ENCODE results near the gene FOXO3. TPM values are rescaled to one million over a fixed set of nuclear protein-coding genes. Genes with fewer than 3 reads are reported as not detected.
A peak's percentile ranks its signal among the peaks of the same experiment; 100 is the strongest.

FOXO3 gene
- total RNA-seq, 3 donors from 2014 or later: 52.4 to 60.4 (median 60.1) TPM

DNA sequence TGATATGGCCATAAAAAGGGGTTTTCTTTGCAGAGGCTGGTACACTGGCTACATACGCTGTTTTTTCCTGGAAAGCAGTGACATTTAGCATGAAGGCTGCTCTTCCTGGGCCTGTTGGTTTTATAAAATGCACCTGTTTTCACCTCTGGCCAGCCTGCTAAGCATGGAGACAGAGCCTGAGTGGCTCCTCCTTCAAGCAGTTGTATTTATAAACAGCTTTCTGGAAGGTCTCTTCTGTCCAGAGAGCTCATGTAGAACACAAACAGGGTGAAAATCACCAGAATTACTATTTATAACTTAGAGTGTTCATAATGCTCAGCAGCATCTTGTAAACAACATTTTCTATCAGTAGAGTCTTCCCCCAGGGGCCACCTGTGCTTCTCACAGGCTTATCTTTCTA is 109.0 kb downstream of the FOXO3 start:
- DNase-seq (no peak), ATAC-seq (no peak)
- peaks cover 44% of the 10 kb centered on the region for H3K4me1 ChIP-seq (ENCODE audit: low read depth)
- H3K9me3 ChIP-seq: no peaks in the 10 kb centered on the region
- H3K4me3 ChIP-seq: no peak overlapping the region
- TF ChIP-seq, protein P1, sequence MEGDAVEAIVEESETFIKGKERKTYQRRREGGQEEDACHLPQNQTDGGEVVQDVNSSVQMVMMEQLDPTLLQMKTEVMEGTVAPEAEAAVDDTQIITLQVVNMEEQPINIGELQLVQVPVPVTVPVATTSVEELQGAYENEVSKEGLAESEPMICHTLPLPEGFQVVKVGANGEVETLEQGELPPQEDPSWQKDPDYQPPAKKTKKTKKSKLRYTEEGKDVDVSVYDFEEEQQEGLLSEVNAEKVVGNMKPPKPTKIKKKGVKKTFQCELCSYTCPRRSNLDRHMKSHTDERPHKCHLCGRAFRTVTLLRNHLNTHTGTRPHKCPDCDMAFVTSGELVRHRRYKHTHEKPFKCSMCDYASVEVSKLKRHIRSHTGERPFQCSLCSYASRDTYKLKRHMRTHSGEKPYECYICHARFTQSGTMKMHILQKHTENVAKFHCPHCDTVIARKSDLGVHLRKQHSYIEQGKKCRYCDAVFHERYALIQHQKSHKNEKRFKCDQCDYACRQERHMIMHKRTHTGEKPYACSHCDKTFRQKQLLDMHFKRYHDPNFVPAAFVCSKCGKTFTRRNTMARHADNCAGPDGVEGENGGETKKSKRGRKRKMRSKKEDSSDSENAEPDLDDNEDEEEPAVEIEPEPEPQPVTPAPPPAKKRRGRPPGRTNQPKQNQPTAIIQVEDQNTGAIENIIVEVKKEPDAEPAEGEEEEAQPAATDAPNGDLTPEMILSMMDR (IDR thresholded peaks at IDR 0.05): no peak
- peaks cover 3% of the 10 kb centered on the region for H3K36me3 ChIP-seq (ENCODE audit: low read depth)
- intact Hi-C loops (cut with DNase I, micrococcal nuclease): no loop called here

DNA sequence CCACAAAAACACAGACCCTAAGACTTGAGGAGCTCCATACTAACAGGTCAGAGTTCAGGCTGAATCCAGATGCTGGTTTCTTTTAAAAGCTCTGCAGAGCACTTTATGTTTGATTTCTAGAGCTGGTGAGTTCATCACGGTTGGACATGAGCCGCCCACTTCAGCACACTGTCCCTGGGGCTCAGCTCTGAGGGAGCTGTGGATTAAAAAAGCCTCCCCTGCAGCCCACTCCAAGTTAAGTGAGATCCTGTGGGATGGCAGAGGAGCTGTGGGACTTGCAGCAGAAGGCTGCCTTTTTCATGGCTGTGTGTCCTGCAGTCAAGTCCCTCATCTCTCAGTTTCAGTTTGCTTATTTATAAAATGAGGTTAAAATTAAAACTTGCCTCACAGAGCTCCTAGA is 110.5 kb downstream of the FOXO3 start:
- intact Hi-C loops (cut with DNase I, micrococcal nuclease): no loop called here
- DNase-seq (no peak), ATAC-seq (no peak)
- TF ChIP-seq, protein P1 (IDR thresholded peaks at IDR 0.05): no peak
- H3K4me3 ChIP-seq: no peak overlapping the region
- H3K9me3 ChIP-seq: no peaks in the 10 kb centered on the region
- H3K36me3 ChIP-seq (ENCODE audit: low read depth): peaks cover 3% of the 10 kb centered on the region
- peaks cover 55% of the 10 kb centered on the region for H3K4me1 ChIP-seq (ENCODE audit: low read depth)

DNA sequence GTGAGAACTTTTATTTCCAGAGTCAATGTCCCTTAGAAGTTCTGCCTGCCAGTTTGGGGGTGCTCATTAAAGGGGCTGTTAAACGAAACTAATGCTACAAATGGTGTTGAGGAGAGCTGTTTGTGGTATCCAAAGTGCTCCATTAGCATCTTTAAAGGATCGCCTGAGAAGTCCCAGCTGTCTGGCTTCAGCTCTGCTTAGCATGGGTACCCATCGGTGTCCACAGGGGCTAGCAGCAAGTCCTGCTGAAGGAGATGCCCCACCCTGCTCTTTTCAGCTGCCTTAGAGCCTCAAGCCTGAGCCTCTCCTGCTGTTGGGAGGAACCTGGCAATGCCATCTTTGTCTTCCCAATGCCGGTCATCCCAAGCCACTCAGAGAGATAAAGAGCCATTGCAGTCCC is 111.1 kb downstream of the FOXO3 start:
- intact Hi-C loops (cut with DNase I, micrococcal nuclease): no loop called here
- no peaks in the 10 kb centered on the region for H3K9me3 ChIP-seq

DNA sequence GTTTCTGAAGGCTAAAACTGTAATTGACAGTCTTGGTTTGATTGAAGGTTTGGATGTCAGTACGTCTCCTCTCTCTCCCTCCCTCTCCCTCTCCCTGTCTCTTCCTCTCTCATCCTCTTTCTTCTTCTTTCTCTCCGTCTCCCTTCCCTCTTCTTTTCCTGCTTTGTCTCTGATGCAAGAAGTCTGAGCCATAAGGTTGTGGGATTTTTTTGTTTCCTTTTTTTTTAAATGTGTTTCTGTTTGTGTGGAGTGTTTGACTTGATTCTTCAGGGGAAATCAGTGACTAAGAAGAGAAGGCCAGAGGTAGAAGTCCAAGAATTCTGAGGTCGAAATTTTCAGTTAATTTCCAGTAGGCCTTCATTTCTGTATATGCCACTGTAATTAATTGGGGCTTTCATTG is 111.9 kb downstream of the FOXO3 start:
- H3K9me3 ChIP-seq: no peaks in the 10 kb centered on the region
- no peak overlapping the region for H3K4me3 ChIP-seq
- ATAC-seq (no peak), DNase-seq (no peak)
- intact Hi-C loops (cut with DNase I, micrococcal nuclease): no loop called here
- peaks cover 3% of the 10 kb centered on the region for H3K36me3 ChIP-seq (ENCODE audit: low read depth)
- H3K4me1 ChIP-seq (ENCODE audit: low read depth): peaks cover 61% of the 10 kb centered on the region
- TF ChIP-seq, protein P1 (IDR thresholded peaks at IDR 0.05): no peak

More for the DNA sequence above, 111.1 kb downstream of the FOXO3 start:
- TF ChIP-seq, protein P1 (IDR thresholded peaks at IDR 0.05): no peak
- Histone ChIP-seq H3K4me3 (no peak overlapping the region), H3K4me1 (ENCODE audit: low read depth) (peaks cover 55% of the 10 kb centered on the region), H3K36me3 (ENCODE audit: low read depth) (peaks cover 3% of the 10 kb centered on the region)
- DNase-seq (no peak), ATAC-seq (no peak)

DNA sequence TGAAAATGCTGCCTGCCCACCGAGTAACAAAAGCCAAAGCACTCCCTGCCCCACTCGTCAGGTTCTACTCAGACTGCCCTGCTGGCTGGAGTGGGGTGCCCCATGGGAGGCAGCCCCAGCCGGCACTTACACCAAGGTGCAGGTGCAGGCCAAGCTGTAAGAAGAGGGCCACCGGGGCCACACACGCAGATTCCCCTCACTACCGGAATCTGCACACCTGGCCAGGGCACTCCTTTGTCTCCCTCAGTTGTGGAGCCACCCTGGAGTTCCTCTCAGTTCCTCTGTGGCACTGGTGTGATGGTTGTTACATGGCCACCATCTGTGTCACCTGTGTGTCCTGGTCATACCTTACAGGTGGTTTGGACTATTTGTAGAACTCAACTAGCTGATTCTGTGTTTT is 112.4 kb downstream of the FOXO3 start:
- intact Hi-C loops (cut with DNase I, micrococcal nuclease): no loop called here

More for the DNA sequence above, 112.4 kb downstream of the FOXO3 start:
- H3K4me1 ChIP-seq (ENCODE audit: low read depth): peaks cover 62% of the 10 kb centered on the region
- TF ChIP-seq, protein P1 (IDR thresholded peaks at IDR 0.05): no peak
- H3K4me3 ChIP-seq: no peak overlapping the region
- DNase-seq: no peak
- H3K36me3 ChIP-seq (ENCODE audit: low read depth): peaks cover 3% of the 10 kb centered on the region
- no peaks in the 10 kb centered on the region for H3K9me3 ChIP-seq
- peak; percentile 55 for ATAC-seq

All from mucosa of descending colon (tissue), 3 donors.